Activated T-cell treated with anti-CD3 and anti-CD28 coated beads, Interleukin-2, amount 50 U/mL, for 48 hours (primary cell): ENCODE measurements around the gene ADGRF1.
"Not testable (repeated sequence)": the region's sequence is repeated elsewhere in the genome, so short reads cannot be mapped to it uniquely, and the experiment has no call there.

ENCODE experiments used
- DNase-seq, 2 experiments: peaks; one replicate each; pipeline ENCODE4 v3.0.0-alpha.2; 2020

ADGRF1 gene

GRCh38 chr6:47019941-47020340 is 22.2 kb downstream of the ADGRF1 start:
- no peak for DNase-seq

DNA sequence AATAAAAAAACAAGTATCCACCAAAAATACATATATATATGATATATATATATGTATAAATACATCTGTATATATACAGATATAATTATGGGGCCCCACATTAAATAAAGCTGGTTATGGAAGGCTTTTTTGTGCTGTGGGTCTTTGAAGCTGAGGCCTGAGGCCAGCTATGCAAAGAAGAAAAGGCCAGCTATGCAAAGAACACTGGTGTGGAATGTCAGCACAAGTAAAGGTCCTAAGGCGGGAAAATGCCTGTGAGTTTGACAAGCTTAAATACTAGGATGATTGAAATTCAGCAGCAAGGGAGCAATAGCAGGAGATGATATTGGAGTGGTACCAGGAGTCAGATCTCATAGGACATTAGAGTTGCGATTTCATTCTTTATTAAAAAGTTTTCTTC is 25.2 kb downstream of the ADGRF1 start:
- no peak for DNase-seq

DNA sequence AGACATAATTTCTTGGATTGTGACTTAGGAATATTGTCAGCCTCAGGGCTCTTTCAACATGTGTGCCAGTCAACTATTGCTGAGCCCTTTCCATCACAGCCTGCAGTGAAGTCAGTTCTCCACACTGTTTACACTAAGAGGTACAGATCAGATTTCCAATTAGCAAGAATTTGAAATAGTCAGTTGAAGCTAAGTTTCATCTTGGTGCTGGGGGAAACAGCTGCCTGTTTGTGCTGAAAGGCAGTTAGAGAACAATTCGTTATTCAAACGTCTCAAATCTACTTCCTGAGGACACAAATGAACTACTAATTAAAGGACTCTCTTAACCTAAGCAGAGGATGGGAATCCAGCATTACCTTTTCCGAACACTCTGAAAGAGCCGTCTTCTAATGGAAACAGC is 25.9 kb downstream of the ADGRF1 start:
- DNase-seq = no peak

DNA sequence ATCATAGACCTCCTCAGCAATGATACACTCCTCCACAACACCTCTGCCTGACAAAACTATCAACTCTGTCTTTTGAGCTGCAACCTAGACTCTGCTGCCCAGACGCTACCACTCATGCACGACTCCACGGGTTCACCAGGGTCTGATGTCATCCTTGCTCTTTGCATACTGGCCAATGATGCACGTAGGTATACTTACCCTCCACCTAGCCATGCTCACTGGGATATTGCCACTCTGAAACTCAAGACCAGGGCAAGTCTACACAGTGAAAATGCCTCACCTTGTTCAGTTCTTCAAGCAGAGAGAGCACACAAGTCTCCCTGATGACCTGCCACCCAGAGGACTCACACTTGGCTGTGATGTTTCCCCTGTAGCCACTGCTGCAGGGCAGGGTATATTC is 27.7 kb downstream of the ADGRF1 start:
- no peak for DNase-seq

DNA sequence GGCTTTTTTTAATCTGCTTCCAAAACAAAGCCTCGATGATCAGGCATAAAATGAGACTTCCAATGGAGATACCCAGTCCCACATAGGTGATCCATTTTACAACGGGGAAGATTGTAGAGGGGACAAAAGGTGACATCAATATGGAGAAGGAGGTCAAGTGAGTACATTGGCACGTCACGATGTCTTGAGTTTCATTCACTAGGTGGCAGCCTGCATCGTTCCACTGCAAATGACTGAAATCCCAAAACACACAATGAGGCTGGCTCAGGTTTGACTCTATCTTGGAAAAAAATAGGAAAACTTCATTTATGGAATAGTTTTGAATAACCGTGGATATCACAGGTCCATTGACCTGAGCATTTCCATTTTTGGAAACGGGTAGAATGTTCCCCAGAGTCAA is 32.5 kb downstream of the ADGRF1 start:
- no peak for DNase-seq

DNA sequence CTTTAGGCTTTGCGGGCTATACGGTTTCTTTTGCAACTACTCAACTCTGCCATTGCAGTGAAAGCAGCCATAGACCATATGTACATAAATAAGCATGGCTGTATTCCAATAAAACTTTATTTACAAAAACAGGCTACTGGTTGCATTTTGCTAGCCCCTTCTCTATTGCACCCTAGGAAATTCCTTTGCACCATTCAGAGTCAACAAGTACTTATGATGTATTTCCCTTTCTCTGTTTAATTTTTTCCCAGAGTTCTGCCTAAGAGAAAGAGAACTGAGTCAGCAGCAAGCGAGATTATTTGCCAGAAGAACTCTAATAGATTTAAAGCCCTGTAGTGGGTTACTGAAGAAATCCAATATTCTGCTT is 33.8 kb downstream of the ADGRF1 start:
- no peak for DNase-seq

DNA sequence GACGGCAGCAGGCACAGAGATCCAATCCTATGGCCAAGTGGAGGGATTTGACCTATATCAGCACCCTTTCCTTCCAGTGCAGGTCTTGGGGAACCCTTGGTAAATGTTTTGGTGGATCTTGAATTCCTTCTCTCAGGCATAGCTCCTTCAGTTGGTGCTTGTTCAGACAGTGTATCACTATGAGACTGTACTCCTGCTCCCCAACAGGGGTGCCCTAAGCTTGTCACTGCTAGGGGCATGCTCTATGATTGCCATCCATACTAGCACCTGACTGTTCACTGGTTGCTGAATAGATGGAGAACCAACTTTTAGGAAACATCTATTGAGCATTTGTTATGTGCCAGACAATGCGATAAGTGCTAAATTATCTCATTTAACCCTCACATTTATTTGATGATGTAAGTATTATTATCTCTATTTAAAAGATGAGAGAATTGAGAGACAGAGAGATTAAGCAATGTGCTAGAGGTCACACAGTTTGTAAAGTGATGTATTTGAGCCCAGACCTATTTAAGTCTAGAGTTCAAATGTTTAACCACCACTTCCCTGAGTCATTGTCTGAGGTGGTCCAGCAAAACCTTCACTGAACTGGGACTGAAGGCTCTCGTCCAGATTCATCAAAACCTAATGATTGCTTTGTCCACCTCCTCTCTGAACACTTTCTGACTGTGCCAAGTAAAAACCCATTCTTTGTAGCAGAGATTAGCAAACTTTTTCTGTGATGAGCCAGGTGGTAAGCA is 34.3 kb downstream of the ADGRF1 start:
- no peak for DNase-seq

DNA sequence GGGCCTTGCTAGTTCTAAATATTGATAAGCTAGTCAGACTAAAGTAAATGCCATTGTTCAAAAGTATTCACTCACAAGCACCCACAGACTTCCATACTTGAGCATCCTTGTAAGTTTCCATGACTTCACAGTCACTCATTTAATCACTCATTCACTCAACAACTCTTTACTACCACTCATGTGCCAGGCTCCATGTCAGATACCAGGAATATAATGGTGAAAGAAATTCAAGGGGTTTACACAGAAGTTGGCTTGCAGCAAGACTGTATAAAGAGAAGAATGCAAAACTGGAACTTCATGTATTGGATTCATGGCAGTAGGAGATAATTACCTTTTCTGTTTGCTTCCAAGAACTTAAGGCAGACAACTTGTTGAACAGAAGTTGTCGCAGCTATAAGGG is 36.6 kb downstream of the ADGRF1 start:
- no peak for DNase-seq

- no peak for DNase-seq
These were observed 37.7 kb downstream of the ADGRF1 start for GRCh38 chr6:47004463-47004862.

GRCh38 chr6:47000842-47001241 is 41.3 kb downstream of the ADGRF1 start:
- DNase-seq = no peak

DNA sequence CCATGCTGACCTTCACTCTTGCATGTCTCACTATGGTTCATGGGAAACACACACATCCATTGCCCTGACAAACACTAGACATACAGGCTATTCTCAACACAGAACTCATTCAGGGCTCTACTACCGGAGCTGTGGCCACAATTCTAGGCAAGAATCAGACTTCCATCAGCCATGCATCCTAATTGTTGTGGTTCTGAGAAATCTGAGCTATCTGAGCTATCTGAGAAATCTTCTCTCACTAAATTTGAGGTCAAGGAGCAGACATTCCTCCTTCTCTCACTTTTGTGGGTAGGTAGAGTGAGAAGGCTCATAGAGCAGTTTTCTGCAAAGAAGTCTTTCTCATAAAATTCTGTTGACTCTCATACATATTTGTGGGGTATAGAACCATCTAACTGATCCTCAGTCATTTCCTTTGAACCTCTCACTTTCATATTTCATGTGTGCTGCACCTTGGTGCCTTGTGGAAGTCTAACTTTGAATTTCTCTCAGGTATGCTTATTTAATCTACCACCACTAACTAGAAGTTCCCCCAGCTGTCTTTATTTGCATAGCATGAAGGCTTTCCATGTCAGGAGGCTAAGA is 43.6 kb downstream of the ADGRF1 start:
- no peak for DNase-seq

DNA sequence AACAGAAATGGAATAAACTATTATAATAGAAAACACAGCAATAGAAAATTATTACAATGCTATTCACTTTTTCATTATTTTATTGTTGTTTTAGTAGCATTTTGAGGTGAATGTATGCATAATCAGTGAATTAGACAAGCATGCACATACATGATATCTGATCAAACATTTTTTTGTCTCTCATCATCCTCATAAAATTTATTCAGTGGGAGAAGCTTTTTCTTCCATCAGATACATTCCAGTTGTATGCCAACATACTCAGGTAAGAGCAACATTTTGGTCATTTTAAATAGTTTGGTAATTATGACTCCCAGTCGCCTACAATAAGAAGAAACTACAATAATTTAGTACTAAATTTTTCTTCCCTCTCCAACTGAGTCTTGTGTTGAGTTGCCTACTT is 44.5 kb downstream of the ADGRF1 start:
- no peak for DNase-seq

DNA sequence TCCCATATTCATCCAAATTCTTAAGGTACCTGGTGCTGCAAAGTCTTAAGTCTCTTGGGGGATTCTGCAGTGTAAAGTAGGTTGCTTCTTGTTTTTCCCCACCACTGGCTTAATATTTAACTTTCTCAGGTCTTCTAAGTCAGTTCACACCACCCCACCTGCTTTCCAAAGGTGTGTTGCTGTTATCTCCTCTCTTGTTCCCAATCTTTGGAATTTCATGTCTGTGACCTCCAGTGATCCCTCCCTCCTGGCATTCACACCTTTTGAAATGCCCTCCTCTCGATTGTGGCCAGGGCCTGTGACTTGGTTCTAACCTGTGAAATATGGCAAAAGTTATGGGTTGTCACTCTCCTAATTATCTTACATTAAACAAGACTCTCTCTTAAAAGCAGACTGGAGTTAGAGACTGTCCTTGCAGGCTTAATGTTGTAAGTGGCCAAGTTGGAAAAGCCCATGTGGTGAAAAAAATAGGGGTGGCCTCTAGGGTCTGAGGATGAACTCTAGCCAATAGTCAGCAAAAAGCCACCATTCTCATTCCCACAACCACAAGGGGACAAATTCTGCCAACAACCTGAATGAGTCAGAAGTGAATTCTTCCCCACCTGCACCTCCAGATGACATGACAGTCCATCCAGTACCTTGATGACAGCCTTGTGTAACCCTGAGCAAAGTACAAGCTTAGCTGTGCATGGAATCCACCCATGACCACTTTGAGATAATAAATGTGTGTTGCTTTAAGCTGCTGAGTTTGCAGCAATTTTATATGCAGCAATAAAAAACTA is 45.1 kb downstream of the ADGRF1 start:
- DNase-seq = no peak

DNA sequence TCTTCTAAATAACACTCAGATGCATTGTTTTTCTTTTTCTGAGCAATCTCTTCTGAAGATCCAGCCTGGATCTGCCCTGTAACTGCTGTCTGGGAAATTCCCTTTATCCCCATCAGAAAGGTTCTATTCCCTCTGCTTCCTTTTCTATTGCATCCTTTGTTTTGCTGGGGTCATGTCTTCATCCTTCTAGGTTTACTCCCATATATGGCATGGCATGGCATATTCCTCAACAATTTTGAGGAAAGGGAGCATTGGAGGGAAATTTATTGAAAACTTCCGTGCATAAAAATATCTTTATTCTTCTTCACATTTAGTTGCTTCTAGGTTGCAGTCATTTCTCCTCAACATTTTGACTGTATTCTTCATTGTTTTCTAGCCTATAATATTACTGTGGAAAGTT is 47.2 kb downstream of the ADGRF1 start:
- no peak for DNase-seq

DNA sequence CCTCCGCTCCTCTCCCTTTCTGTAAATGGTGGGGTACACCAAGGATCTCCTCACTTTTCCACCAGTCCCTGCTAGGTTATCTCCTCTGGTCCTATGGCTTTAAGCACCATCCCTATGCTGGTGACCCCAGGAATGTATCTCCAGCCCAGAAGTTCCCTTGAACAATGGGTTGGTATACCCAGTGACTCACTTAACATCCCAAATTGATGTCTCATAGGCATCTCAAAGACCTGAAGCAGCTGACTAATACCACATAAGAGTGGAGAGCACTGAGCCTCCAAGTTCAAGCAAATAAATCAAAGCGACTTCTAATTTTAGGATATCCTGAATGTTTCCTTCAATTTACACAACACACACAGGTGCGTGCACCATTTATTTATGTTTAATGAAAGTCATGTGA is 48.3 kb downstream of the ADGRF1 start:
- DNase-seq = no peak

- not testable (repeated sequence) for DNase-seq
These were observed 49.7 kb downstream of the ADGRF1 start for GRCh38 chr6:46992391-46992790.

- not testable (repeated sequence) for DNase-seq
These were observed 51.2 kb downstream of the ADGRF1 start for GRCh38 chr6:46990818-46991510.

DNA sequence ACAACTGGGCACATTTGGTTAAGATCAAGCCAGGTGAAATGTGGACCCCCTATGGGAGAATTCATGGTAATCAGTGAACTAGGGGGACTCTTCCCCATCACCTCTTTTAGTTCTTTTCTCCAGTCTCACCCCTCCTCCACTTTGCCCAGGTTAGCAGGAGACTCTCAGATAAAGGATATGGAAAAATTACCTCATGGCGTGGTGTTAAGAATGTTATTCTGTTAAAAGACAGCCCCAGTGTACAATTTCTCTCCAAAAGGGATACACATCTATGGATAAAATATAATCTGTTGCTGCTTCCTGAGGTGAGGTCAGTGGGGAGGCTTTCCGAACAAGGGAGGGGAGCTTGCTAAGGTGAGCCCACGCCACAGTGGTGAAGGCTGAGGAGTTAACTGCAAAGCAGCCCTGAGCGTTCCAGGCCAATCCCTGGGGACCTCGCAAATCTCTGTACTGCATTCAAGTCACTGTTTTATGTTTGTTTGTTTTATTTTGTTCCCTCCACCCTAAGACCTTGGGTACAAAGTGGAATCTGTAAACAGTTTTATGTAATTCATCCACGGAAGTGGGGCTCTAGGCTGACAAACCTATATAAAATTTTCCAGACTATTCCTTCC is 52.0 kb downstream of the ADGRF1 start:
- no peak for DNase-seq

GRCh38 chr6:46989398-46989797 is 52.7 kb downstream of the ADGRF1 start:
- DNase-seq = no peak

GRCh38 chr6:46985943-46986342 is 56.2 kb downstream of the ADGRF1 start:
- DNase-seq = no peak

GRCh38 chr6:46983007-46983411 is 59.1 kb downstream of the ADGRF1 start:
- DNase-seq = no peak

DNA sequence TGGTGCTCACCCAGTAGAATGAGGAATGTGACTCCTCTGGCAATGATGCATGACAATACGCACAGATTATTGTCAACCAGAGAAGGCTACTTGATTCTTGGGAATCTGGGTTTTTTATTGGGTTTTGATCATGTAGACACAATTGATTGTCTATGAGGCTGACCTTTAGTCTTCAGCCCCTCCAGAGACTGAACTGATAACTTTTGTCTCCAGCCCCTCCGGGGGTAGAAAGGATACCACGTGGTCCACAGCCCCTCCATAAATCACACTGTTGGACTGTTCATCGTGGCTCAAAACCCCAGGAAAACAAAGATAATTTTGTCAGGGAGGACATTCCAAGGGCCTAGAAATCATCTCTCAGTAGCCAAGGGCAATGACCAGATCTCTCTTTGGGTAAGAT is 62.9 kb downstream of the ADGRF1 start:
- no peak for DNase-seq

DNA sequence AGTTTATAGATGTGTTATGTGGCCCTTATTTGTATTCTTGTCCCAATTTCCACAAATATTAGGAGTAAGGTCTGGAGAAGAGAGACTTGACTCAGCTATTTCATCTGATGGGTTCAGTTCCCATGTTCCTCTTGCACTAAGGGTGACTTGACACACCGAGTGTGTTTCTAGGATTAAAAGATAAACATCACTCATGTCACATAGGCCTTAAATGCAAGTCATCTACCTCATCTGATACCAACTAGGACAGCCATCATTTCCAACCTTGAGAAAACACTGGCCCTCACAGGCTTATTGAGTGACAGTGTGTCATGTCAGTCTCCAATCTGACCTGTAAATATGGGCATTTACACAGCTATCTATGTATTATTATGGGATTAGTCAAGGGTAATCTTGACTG is 67.3 kb downstream of the ADGRF1 start:
- DNase-seq = no peak
